Measurements from ENCODE around the gene PODXL.

PODXL gene

GRCh38 chr7:131564640-131565039 lies 8.2 kb upstream of the PODXL start:
- WGBS, 2 donors (ENCODE audit: extremely low coverage in 2 of 2, insufficient read length in 2 of 2, insufficient replicate concordance in 1 of 2) = no CpG with 5 or more reads among the region's 5 CpGs
- H2BK120ac ChIP-seq (ENCODE audit: low read depth, low read length) = no peak overlapping the region

GRCh38 chr7:131563918-131564317 lies 7.5 kb upstream of the PODXL start:
- Histone ChIP-seq H3K18ac (ENCODE audit: low read length) (no peak overlapping the region), H3K27ac (replicated peaks; ENCODE audit: low read length) (no peak overlapping the region), H2BK120ac (ENCODE audit: low read depth, low read length) (no peak overlapping the region), H3K14ac (ENCODE audit: low read length) (no peak overlapping the region), H3K27me3 (ENCODE audit: control insufficient read depth in 3 of 3, insufficient read depth in 3 of 3, low read depth in 1 of 3, low read length in 3 of 3) (no peaks in the 10 kb centered on the region), H4K8ac (ENCODE audit: low read depth, low read length) (no peak overlapping the region), H3K79me1 (ENCODE audit: low read depth, low read length) (no peaks in the 10 kb centered on the region), H2BK15ac (ENCODE audit: low read length) (no peak overlapping the region), H3K4me2 (ENCODE audit: insufficient read depth, low read length, poor library complexity, severe bottlenecking) (no peak overlapping the region), H3K9ac (ENCODE audit: low read depth, low read length, poor library complexity) (no peak overlapping the region), H2BK5ac (ENCODE audit: low read length) (no peak overlapping the region), H4K91ac (ENCODE audit: low read depth, low read length, poor library complexity) (no peak overlapping the region), H2BK12ac (ENCODE audit: low read length) (no peak overlapping the region), H3K9me3 (replicated peaks in 1 of 2; ENCODE audit: control insufficient read depth in 2 of 2, insufficient read depth in 1 of 2, low read depth in 1 of 2, low read length in 2 of 2) (no peaks in the 10 kb centered on the region), H3K4me3 (ENCODE audit: low read length in 2 of 2) (no peak overlapping the region), H2AFZ (ENCODE audit: low read length) (no peak overlapping the region), H3K4ac (ENCODE audit: low read length) (no peak overlapping the region), H3K36me3 (replicated peaks in 1 of 2; ENCODE audit: control insufficient read depth in 2 of 2, insufficient read depth in 2 of 2, low read length in 2 of 2) (no peaks in the 10 kb centered on the region), H2AK5ac (ENCODE audit: low read depth, low read length) (peak overlapping the region; percentile 24), H3K23ac (ENCODE audit: low read depth, low read length, poor library complexity) (no peak overlapping the region), H3K4me1 (ENCODE audit: control insufficient read depth in 2 of 2, insufficient read depth in 1 of 2, low read depth in 1 of 2, low read length in 2 of 2) (peaks cover 9 to 11% of the 10 kb centered on the region in 2 donors)
- WGBS, 2 donors (ENCODE audit: extremely low coverage in 2 of 2, insufficient read length in 2 of 2, insufficient replicate concordance in 1 of 2) = no CpG with 5 or more reads among the region's 5 CpGs
- no peak for DNase-seq (ENCODE audit: low spot score)

More at GRCh38 chr7:131564640-131565039, 8.2 kb upstream of the PODXL start:
- H3K4me2 ChIP-seq (ENCODE audit: insufficient read depth, low read length, poor library complexity, severe bottlenecking) = no peak overlapping the region
- no peak overlapping the region for H4K91ac ChIP-seq (ENCODE audit: low read depth, low read length, poor library complexity)
- no peak overlapping the region for H3K4ac ChIP-seq (ENCODE audit: low read length)
- no peak overlapping the region for H3K23ac ChIP-seq (ENCODE audit: low read depth, low read length, poor library complexity)
- H3K4me1 ChIP-seq (ENCODE audit: control insufficient read depth in 2 of 2, insufficient read depth in 1 of 2, low read depth in 1 of 2, low read length in 2 of 2) = peaks cover 12 to 17% of the 10 kb centered on the region in 2 donors
- H2AFZ ChIP-seq (ENCODE audit: low read length) = no peak overlapping the region
- no peaks in the 10 kb centered on the region for H3K79me1 ChIP-seq (ENCODE audit: low read depth, low read length)
- DNase-seq (ENCODE audit: low spot score) = no peak
- no peaks in the 10 kb centered on the region for H3K9me3 ChIP-seq (replicated peaks in 1 of 2; ENCODE audit: control insufficient read depth in 2 of 2, insufficient read depth in 1 of 2, low read depth in 1 of 2, low read length in 2 of 2)
- H3K9ac ChIP-seq (ENCODE audit: low read depth, low read length, poor library complexity) = no peak overlapping the region
- no peak overlapping the region for H2BK12ac ChIP-seq (ENCODE audit: low read length)
- no peak overlapping the region for H4K8ac ChIP-seq (ENCODE audit: low read depth, low read length)
- H2BK15ac ChIP-seq (ENCODE audit: low read length) = no peak overlapping the region
- H2BK5ac ChIP-seq (ENCODE audit: low read length) = no peak overlapping the region
- no peak overlapping the region for H3K14ac ChIP-seq (ENCODE audit: low read length)
- no peaks in the 10 kb centered on the region for H3K27me3 ChIP-seq (ENCODE audit: control insufficient read depth in 3 of 3, insufficient read depth in 3 of 3, low read depth in 1 of 3, low read length in 3 of 3)
- H3K4me3 ChIP-seq (ENCODE audit: low read length in 2 of 2) = no peak overlapping the region
- H3K18ac ChIP-seq (ENCODE audit: low read length) = no peak overlapping the region
- no peaks in the 10 kb centered on the region for H3K36me3 ChIP-seq (replicated peaks in 1 of 2; ENCODE audit: control insufficient read depth in 2 of 2, insufficient read depth in 2 of 2, low read length in 2 of 2)
- no peak overlapping the region for H3K27ac ChIP-seq (replicated peaks; ENCODE audit: low read length)
- H2AK5ac ChIP-seq (ENCODE audit: low read depth, low read length) = no peak overlapping the region

DNA sequence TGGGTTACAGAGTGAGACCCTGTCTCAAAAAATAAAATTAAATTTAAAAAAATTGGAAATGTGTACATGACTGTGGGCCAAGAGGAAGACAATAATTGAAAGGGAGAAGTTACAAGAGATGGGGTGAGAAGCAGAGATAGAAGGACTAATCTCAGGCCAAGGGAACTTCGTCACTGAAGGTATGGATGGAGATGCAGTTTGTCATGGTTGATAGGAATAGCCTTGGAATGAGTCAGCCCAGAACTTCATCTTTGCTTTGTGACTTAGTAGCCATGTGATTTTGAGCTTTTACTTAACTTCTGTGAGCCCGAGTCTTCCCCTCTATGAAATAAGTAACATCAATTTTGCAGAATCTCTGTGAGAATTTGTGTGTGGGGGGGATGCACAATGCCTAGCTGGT lies 6.5 kb upstream of the PODXL start:
- Histone ChIP-seq H3K36me3 (replicated peaks in 1 of 2; ENCODE audit: control insufficient read depth in 2 of 2, insufficient read depth in 2 of 2, low read length in 2 of 2) (no peaks in the 10 kb centered on the region), H3K4ac (ENCODE audit: low read length) (no peak overlapping the region), H2BK15ac (ENCODE audit: low read length) (no peak overlapping the region), H3K14ac (ENCODE audit: low read length) (no peak overlapping the region), H2BK12ac (ENCODE audit: low read length) (no peak overlapping the region), H3K9ac (ENCODE audit: low read depth, low read length, poor library complexity) (no peak overlapping the region), H4K8ac (ENCODE audit: low read depth, low read length) (no peak overlapping the region), H2BK120ac (ENCODE audit: low read depth, low read length) (no peak overlapping the region), H3K9me3 (replicated peaks in 1 of 2; ENCODE audit: control insufficient read depth in 2 of 2, insufficient read depth in 1 of 2, low read depth in 1 of 2, low read length in 2 of 2) (no peaks in the 10 kb centered on the region), H3K4me3 (ENCODE audit: low read length in 2 of 2) (no peak overlapping the region), H3K18ac (ENCODE audit: low read length) (no peak overlapping the region), H2AK5ac (ENCODE audit: low read depth, low read length) (no peak overlapping the region), H3K23ac (ENCODE audit: low read depth, low read length, poor library complexity) (no peak overlapping the region), H3K79me1 (ENCODE audit: low read depth, low read length) (no peaks in the 10 kb centered on the region), H3K27me3 (ENCODE audit: control insufficient read depth in 3 of 3, insufficient read depth in 3 of 3, low read depth in 1 of 3, low read length in 3 of 3) (peaks cover 0 to 2% (median 0%) of the 10 kb centered on the region in 3 experiments), H4K91ac (ENCODE audit: low read depth, low read length, poor library complexity) (no peak overlapping the region), H3K27ac (replicated peaks; ENCODE audit: low read length) (no peak overlapping the region), H2AFZ (ENCODE audit: low read length) (no peak overlapping the region), H2BK5ac (ENCODE audit: low read length) (no peak overlapping the region), H3K4me1 (ENCODE audit: control insufficient read depth in 2 of 2, insufficient read depth in 1 of 2, low read depth in 1 of 2, low read length in 2 of 2) (peaks cover 4 to 9% of the 10 kb centered on the region in 2 donors), H3K4me2 (ENCODE audit: insufficient read depth, low read length, poor library complexity, severe bottlenecking) (no peak overlapping the region)
- DNase-seq (ENCODE audit: low spot score) = no peak
- WGBS, 2 donors (ENCODE audit: extremely low coverage in 2 of 2, insufficient read length in 2 of 2, insufficient replicate concordance in 1 of 2) = no CpG with 5 or more reads among the region's 2 CpGs

DNA sequence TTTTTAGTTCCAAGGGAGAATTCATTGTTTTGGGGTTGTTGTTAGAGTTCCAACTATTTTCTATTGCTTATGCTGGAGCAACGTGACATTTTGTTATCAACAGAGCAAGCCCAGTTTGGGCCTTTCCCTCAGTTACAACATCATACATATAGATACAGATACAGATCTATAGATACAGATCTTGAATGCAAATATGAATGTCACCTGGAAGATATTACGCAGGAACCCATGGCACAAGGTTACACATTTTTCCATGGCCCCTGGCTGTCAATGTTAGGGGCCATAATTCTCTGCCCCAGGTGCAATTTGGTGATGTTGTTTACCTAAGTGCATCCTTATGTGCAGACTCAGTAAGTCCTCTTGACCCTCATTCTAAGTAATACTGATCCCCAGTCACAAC lies 3.6 kb upstream of the PODXL start:
- H3K27ac ChIP-seq (replicated peaks; ENCODE audit: low read length) = no peak overlapping the region
- no peaks in the 10 kb centered on the region for H3K79me1 ChIP-seq (ENCODE audit: low read depth, low read length)
- H3K4me3 ChIP-seq (ENCODE audit: low read length in 2 of 2) = no peak overlapping the region
- H3K9me3 ChIP-seq (replicated peaks in 1 of 2; ENCODE audit: control insufficient read depth in 2 of 2, insufficient read depth in 1 of 2, low read depth in 1 of 2, low read length in 2 of 2) = no peaks in the 10 kb centered on the region
- no peak overlapping the region for H3K9ac ChIP-seq (ENCODE audit: low read depth, low read length, poor library complexity)
- H2AK5ac ChIP-seq (ENCODE audit: low read depth, low read length) = no peak overlapping the region
- no peak overlapping the region for H2BK15ac ChIP-seq (ENCODE audit: low read length)
- peaks cover 6 to 15% of the 10 kb centered on the region in 2 donors for H3K4me1 ChIP-seq (ENCODE audit: control insufficient read depth in 2 of 2, insufficient read depth in 1 of 2, low read depth in 1 of 2, low read length in 2 of 2)
- no peak overlapping the region for H3K4ac ChIP-seq (ENCODE audit: low read length)
- H3K4me2 ChIP-seq (ENCODE audit: insufficient read depth, low read length, poor library complexity, severe bottlenecking) = no peak overlapping the region
- no peak overlapping the region for H4K91ac ChIP-seq (ENCODE audit: low read depth, low read length, poor library complexity)
- H4K8ac ChIP-seq (ENCODE audit: low read depth, low read length) = no peak overlapping the region
- H3K27me3 ChIP-seq (ENCODE audit: control insufficient read depth in 3 of 3, insufficient read depth in 3 of 3, low read depth in 1 of 3, low read length in 3 of 3) = peaks cover 0 to 13% (median 6%) of the 10 kb centered on the region in 3 experiments
- no peak overlapping the region for H2BK120ac ChIP-seq (ENCODE audit: low read depth, low read length)
- whole genome bisulfite sequencing, 2 donors (ENCODE audit: extremely low coverage in 2 of 2, insufficient read length in 2 of 2, insufficient replicate concordance in 1 of 2) = no CpG with 5 or more reads among the region's 2 CpGs
- no peak overlapping the region for H3K14ac ChIP-seq (ENCODE audit: low read length)
- H2AFZ ChIP-seq (ENCODE audit: low read length) = no peak overlapping the region
- no peak overlapping the region for H3K23ac ChIP-seq (ENCODE audit: low read depth, low read length, poor library complexity)
- H3K18ac ChIP-seq (ENCODE audit: low read length) = no peak overlapping the region
- no peaks in the 10 kb centered on the region for H3K36me3 ChIP-seq (replicated peaks in 1 of 2; ENCODE audit: control insufficient read depth in 2 of 2, insufficient read depth in 2 of 2, low read length in 2 of 2)
- no peak overlapping the region for H2BK5ac ChIP-seq (ENCODE audit: low read length)
- no peak for DNase-seq (ENCODE audit: low spot score)
- no peak overlapping the region for H2BK12ac ChIP-seq (ENCODE audit: low read length)

Data from neuronal stem cell (in vitro differentiated cells).